A549 (cell line): Measurements from ENCODE around the gene MMP24.

Source experiments
- ATOH8 ChIP-seq: fragments of 250-450 bp; sonication (Bioruptor Pico); IDR thresholded peaks from 2 replicates; pipeline ENCODE4 v1.5.0; 2020; ENCODE audit warnings: low read depth, mild to moderate bottlenecking, moderate library complexity
- BCL3 ChIP-seq: fragments of >200 bp; sonication (Bioruptor Twin); formaldehyde crosslinking; IDR thresholded peaks from 3 replicates; pipeline ENCODE4 v1.6.1; 2016
- CHD2 ChIP-seq: fragments of 150-350 bp; IDR thresholded peaks from 2 replicates; pipeline ENCODE4 v1.6.1; 2014; ENCODE audit warnings: low read length; ENCODE audit not compliant: partially characterized antibody
- EP300 ChIP-seq, 2 experiments: fragments of >200 bp; sonication (Bioruptor Twin); formaldehyde crosslinking; IDR thresholded peaks; 2 replicates in 1 of 2; 3 replicates in 1 of 2; pipeline ENCODE4 v1.6.1; 2016 to 2017
- JUNB ChIP-seq: fragments of >200 bp; sonication (Bioruptor Twin); formaldehyde crosslinking; IDR thresholded peaks from 2 replicates; pipeline ENCODE4 v1.6.1; 2016
- KDM1A ChIP-seq: fragments of 200-600 bp; sonication (generic); IDR thresholded peaks from 2 replicates; pipeline ENCODE4 v1.6.1; 2016; ENCODE audit warnings: low read depth, mild to moderate bottlenecking
- MAZ ChIP-seq: fragments of 150-350 bp; IDR thresholded peaks from 2 replicates; pipeline ENCODE4 v1.6.1; 2014; ENCODE audit warnings: antibody characterized with exemption, low read depth, low read length, borderline replicate concordance
- POLR2A ChIP-seq: IDR thresholded peaks from 2 replicates; pipeline ENCODE4 v1.6.1; 2012; ENCODE audit warnings: mild to moderate bottlenecking, low read length
- RARB ChIP-seq: fragments of 250-450 bp; sonication (Bioruptor Pico); IDR thresholded peaks from 2 replicates; pipeline ENCODE4 v1.8.0; 2021; ENCODE audit warnings: mild to moderate bottlenecking, moderate library complexity
- RNF2 ChIP-seq: fragments of 200-600 bp; sonication (generic); IDR thresholded peaks from 2 replicates; pipeline ENCODE4 v1.6.1; 2016; ENCODE audit warnings: low read depth, mild to moderate bottlenecking, antibody characterized with exemption, moderate library complexity, borderline replicate concordance
- TF ChIP-seq, protein P1 (sequence below): fragments of >200 bp; sonication (Bioruptor Twin); formaldehyde crosslinking; IDR thresholded peaks from 3 replicates; pipeline ENCODE4 v1.5.1; 2016

DNA sequence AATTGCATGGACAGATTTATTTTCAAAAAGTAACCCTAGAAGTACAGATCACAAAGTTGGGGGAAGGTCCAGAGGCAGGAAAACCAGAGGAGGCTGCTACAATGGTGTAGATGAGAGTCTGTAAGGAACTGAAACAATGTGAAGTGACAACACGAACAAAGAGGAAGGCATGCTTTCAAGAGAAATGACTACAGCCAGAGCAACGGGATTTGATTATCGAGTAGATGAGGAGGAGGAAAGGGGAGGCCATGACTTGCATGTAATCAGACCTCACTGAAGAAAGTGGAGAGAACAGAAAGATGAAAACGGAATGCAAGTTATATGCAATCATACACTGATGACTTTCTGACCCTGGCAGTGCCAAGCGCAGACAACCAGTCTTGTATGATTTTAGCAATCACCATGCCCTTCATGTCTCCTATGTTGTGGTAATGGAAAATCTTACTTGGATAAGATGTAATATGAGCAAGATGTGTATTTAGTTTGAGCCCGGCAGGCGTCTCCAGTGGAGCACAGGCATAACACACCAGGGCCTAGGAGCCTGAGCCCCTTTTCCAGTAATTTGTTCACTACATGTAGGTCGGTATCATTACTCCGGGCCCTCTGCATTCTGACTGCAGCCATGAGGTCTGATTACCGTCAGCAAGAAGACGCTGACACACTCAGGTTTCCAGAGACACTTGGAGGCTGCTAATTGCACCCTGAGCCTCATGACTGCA lies 99.7 kb downstream of the MMP24 start:
- TF ChIP-seq CHD2 (no peak), BCL3 (no peak), POLR2A (no peak), RARB (CRISPR knock-in tag) (no peak), RNF2 (no peak), EP300 (IDR thresholded peaks at IDR 0.05) (no peak), MAZ (no peak), JUNB (no peak), ATOH8 (CRISPR knock-in tag) (no peak), KDM1A (no peak)
- TF ChIP-seq, protein P1, sequence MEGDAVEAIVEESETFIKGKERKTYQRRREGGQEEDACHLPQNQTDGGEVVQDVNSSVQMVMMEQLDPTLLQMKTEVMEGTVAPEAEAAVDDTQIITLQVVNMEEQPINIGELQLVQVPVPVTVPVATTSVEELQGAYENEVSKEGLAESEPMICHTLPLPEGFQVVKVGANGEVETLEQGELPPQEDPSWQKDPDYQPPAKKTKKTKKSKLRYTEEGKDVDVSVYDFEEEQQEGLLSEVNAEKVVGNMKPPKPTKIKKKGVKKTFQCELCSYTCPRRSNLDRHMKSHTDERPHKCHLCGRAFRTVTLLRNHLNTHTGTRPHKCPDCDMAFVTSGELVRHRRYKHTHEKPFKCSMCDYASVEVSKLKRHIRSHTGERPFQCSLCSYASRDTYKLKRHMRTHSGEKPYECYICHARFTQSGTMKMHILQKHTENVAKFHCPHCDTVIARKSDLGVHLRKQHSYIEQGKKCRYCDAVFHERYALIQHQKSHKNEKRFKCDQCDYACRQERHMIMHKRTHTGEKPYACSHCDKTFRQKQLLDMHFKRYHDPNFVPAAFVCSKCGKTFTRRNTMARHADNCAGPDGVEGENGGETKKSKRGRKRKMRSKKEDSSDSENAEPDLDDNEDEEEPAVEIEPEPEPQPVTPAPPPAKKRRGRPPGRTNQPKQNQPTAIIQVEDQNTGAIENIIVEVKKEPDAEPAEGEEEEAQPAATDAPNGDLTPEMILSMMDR = no peak
